ENCODE measurements around the gene GABARAPL1.

GRCh38 chr12:10221846-10222245, 9.2 kb downstream of the GABARAPL1 start:
- TF ChIP-seq, protein P1, sequence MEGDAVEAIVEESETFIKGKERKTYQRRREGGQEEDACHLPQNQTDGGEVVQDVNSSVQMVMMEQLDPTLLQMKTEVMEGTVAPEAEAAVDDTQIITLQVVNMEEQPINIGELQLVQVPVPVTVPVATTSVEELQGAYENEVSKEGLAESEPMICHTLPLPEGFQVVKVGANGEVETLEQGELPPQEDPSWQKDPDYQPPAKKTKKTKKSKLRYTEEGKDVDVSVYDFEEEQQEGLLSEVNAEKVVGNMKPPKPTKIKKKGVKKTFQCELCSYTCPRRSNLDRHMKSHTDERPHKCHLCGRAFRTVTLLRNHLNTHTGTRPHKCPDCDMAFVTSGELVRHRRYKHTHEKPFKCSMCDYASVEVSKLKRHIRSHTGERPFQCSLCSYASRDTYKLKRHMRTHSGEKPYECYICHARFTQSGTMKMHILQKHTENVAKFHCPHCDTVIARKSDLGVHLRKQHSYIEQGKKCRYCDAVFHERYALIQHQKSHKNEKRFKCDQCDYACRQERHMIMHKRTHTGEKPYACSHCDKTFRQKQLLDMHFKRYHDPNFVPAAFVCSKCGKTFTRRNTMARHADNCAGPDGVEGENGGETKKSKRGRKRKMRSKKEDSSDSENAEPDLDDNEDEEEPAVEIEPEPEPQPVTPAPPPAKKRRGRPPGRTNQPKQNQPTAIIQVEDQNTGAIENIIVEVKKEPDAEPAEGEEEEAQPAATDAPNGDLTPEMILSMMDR (IDR thresholded peaks at IDR 0.05), result no peak
- no peak for TF ChIP-seq POLR2A (IDR thresholded peaks at IDR 0.05)

Measured in stomach (tissue), 4 donors.